Keratinocyte (primary cell): Measurements from ENCODE around the gene HOXC12. TPM values are rescaled to one million over a fixed set of nuclear protein-coding genes. Genes with fewer than 3 reads are reported as not detected.

Experiments used
- DNase-seq: peaks from one replicate; pipeline ENCODE4 v3.0.0-alpha.2; 2011; ENCODE audit warnings: low read depth, missing footprints, low spot score
- FAIRE-seq: peaks from 2 replicates; lab custom pipeline; 2011; peaks lifted over from hg19 to GRCh38; lab: Jason Lieb, UNC
- H2AFZ ChIP-seq: 2 replicates; pipeline ENCODE4 v1.6.0; 2012; ENCODE audit warnings: low read length, control low read depth, inconsistent platforms; ENCODE audit not compliant: control insufficient read depth
- H3K27ac ChIP-seq: 2 replicates; pipeline ENCODE4 v1.5.1; 2011; ENCODE audit warnings: low read length; ENCODE audit not compliant: control insufficient read depth, insufficient read depth
- H3K27me3 ChIP-seq: 3 replicates; pipeline ENCODE4 v1.6.0; 2011; ENCODE audit warnings: low read length; ENCODE audit not compliant: control insufficient read depth, insufficient read depth; ENCODE audit errors: extremely low read depth
- H3K36me3 ChIP-seq, 2 experiments: 2 replicates in 1 of 2; 3 replicates in 1 of 2; pipeline ENCODE4 v1.5.1; 2011; ENCODE audit warnings: low read length in 2 of 2, mild to moderate bottlenecking in 1 of 2; ENCODE audit not compliant: control insufficient read depth in 2 of 2, insufficient read depth in 2 of 2; ENCODE audit errors: extremely low read depth in 1 of 2
- H3K4me1 ChIP-seq: 3 replicates; pipeline ENCODE4 v1.5.1; 2011; ENCODE audit warnings: low read length; ENCODE audit not compliant: control insufficient read depth, insufficient read depth; ENCODE audit errors: extremely low read depth
- H3K4me2 ChIP-seq: 3 replicates; pipeline ENCODE4 v1.6.0; 2011; ENCODE audit warnings: low read depth, low read length; ENCODE audit not compliant: control insufficient read depth, insufficient read depth; ENCODE audit errors: extremely low read depth
- H3K4me3 ChIP-seq, 3 experiments: fragments of 200-600 bp in 1 of 3; sonication (generic) in 1 of 3; 2 replicates in 2 of 3; 3 replicates in 1 of 3; pipeline ENCODE4 v1.5.1; 2011 to 2016; ENCODE audit warnings: low read length in 3 of 3, mild to moderate bottlenecking in 3 of 3, control low read depth in 2 of 3, inconsistent platforms in 1 of 3, low read depth in 1 of 3, mixed read lengths in 1 of 3, mixed run types in 1 of 3, moderate library complexity in 1 of 3; ENCODE audit not compliant: control insufficient read depth in 2 of 3, insufficient read depth in 2 of 3; ENCODE audit errors: extremely low read depth in 1 of 3
- H3K79me2 ChIP-seq: 2 replicates; pipeline ENCODE4 v1.6.0; 2012; ENCODE audit warnings: low read length; ENCODE audit not compliant: control insufficient read depth, insufficient read depth
- H3K9ac ChIP-seq: 3 replicates; pipeline ENCODE4 v1.6.0; 2011; ENCODE audit warnings: low read length; ENCODE audit not compliant: control insufficient read depth, insufficient read depth; ENCODE audit errors: extremely low read depth
- H3K9me1 ChIP-seq: 3 replicates; pipeline ENCODE4 v1.6.0; 2011; ENCODE audit warnings: low read length; ENCODE audit not compliant: control insufficient read depth, insufficient read depth; ENCODE audit errors: extremely low read depth
- H3K9me3 ChIP-seq: 2 replicates; pipeline ENCODE4 v1.5.1; 2012; ENCODE audit warnings: low read depth, low read length; ENCODE audit not compliant: control insufficient read depth
- H4K20me1 ChIP-seq: 3 replicates; pipeline ENCODE4 v1.6.0; 2011; ENCODE audit warnings: low read length; ENCODE audit not compliant: control insufficient read depth, insufficient read depth; ENCODE audit errors: extremely low read depth
- EZH2 ChIP-seq: IDR thresholded peaks from one replicate; pipeline ENCODE4 v1.6.1; 2012; ENCODE audit warnings: inconsistent platforms, mild to moderate bottlenecking, low read length, moderate library complexity
- dilution Hi-C: fragments of 300-500 bp; cut with MboI; formaldehyde crosslinking; loops from one replicate; pipeline ENCODE4 v1.7.0; 2020; ENCODE audit warnings: low sequenced_read_pairs; ENCODE audit not compliant: extremely low pct_ligation_motif_present
- polyA plus RNA-seq, 5 experiments: library from polyadenylated mRNA; depleted of rRNA in 3 of 5; stranded (reverse) in 3 of 5; stranded (forward) in 1 of 5; unstranded in 1 of 5; fragments of >200 nt; gene quantifications; 1 replicate in 1 of 5; 2 replicates in 3 of 5; 3 replicates in 1 of 5; pipeline versions ENCODE4 v1.2.1 to v1.2.3, GENCODE V29; 2011 to 2012; ENCODE audit warnings: missing spikeins in 2 of 5, low read depth in 1 of 5, low replicate concordance in 1 of 5
- TF ChIP-seq, protein P1 (sequence below), 3 experiments: IDR thresholded peaks in 1 of 3; conservative IDR thresholded peaks in 1 of 3; optimal IDR thresholded peaks in 1 of 3; 2 replicates in 2 of 3; 3 replicates in 1 of 3; pipeline versions ENCODE3 to v1.5.1; 2011; ENCODE audit warnings: low read length in 3 of 3, mild to moderate bottlenecking in 3 of 3, moderate library complexity in 2 of 3, control low read depth in 1 of 3, inconsistent platforms in 1 of 3; ENCODE audit not compliant: insufficient read depth in 2 of 3; ENCODE audit errors: extremely low read depth in 1 of 3

Gene HOXC12
- polyA plus RNA-seq, 1 donor (not counting 4 experiments of a cell fraction or from before 2014, with no cell fraction given) = 0.47 TPM

DNA sequence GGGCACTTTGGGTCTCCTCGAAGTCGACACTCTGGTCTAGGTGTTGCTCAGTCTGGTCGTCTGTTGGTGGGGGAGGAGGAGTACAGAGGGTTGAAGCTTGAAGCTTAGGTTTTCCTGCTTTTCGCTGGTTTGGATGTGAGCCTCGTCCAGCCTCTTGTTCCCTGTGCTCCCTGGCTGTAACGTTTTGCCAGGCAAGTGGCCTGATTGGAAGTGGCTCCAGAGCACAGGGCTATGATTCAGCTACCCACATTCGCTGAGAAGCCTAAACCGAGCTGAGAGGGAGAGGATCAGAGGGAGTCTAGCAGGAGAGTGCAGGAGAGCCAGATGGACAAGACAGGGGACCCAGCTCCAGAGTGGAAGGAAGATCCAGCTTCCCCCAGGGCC, 36.4 kb downstream of the HOXC12 start:
- peaks cover 0 to 2% of the 10 kb centered on the region in 2 experiments for H3K36me3 ChIP-seq
- H3K9ac ChIP-seq = no peak overlapping the region
- no peaks in the 10 kb centered on the region for H4K20me1 ChIP-seq
- DNase-seq (no peak), FAIRE-seq (no peak)
- peaks cover 97% of the 10 kb centered on the region for H3K79me2 ChIP-seq
- TF ChIP-seq, protein P1, sequence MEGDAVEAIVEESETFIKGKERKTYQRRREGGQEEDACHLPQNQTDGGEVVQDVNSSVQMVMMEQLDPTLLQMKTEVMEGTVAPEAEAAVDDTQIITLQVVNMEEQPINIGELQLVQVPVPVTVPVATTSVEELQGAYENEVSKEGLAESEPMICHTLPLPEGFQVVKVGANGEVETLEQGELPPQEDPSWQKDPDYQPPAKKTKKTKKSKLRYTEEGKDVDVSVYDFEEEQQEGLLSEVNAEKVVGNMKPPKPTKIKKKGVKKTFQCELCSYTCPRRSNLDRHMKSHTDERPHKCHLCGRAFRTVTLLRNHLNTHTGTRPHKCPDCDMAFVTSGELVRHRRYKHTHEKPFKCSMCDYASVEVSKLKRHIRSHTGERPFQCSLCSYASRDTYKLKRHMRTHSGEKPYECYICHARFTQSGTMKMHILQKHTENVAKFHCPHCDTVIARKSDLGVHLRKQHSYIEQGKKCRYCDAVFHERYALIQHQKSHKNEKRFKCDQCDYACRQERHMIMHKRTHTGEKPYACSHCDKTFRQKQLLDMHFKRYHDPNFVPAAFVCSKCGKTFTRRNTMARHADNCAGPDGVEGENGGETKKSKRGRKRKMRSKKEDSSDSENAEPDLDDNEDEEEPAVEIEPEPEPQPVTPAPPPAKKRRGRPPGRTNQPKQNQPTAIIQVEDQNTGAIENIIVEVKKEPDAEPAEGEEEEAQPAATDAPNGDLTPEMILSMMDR (optimal IDR thresholded peaks at IDR 0.05 in 1 of 3, IDR thresholded peaks at IDR 0.05 in 1 of 3, conservative IDR thresholded peaks at IDR 0.05 in 1 of 3; ENCODE audit: extremely low read depth in 1 of 3, insufficient read depth in 2 of 3, low read length in 3 of 3) = no peak
- no peak for TF ChIP-seq EZH2
- no peak overlapping the region for H3K4me3 ChIP-seq
- dilution Hi-C loops = no loop called here
- H2AFZ ChIP-seq = no peak overlapping the region
- peak overlapping the region; percentile 12 for H3K4me2 ChIP-seq
- no peaks in the 10 kb centered on the region for H3K9me3 ChIP-seq
- H3K27ac ChIP-seq = no peak overlapping the region
- no peaks in the 10 kb centered on the region for H3K27me3 ChIP-seq
- no peaks in the 10 kb centered on the region for H3K9me1 ChIP-seq
- H3K4me1 ChIP-seq = peaks cover 35% of the 10 kb centered on the region

DNA sequence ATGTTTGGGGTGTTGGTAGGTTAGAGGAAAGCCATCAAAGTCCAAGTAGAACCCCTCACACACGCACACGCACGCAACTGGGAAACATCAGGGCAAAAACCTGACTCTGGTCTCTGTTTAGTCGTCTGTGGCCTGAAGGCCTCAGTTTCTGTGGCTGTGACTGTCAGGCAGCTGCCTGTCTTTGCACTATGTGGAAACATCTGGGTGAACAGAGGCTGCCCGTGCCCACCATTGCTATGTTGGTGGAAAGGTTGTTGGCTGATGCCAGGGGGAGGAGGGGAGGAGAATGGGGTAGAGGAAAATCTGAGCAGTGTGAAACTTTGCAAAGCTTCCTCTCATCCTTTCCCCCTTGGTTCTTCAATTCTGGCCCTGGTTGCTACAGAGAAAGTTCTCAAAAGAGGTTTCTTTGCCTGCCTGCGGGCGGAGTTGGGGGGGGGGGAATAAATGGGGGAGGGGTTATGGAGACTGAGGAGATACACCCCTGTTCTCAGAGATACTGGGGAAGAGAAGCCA, 37.7 kb downstream of the HOXC12 start:
- H3K4me2 ChIP-seq = no peak overlapping the region
- H3K9me3 ChIP-seq = no peaks in the 10 kb centered on the region
- no peaks in the 10 kb centered on the region for H4K20me1 ChIP-seq
- peaks cover 97% of the 10 kb centered on the region for H3K79me2 ChIP-seq
- no peak overlapping the region for H3K27ac ChIP-seq
- H3K36me3 ChIP-seq = peaks cover 0 to 2% of the 10 kb centered on the region in 2 experiments
- no peak overlapping the region for H3K9ac ChIP-seq
- FAIRE-seq = no peak
- DNase-seq = no peak
- H3K4me1 ChIP-seq = peaks cover 35% of the 10 kb centered on the region
- H3K27me3 ChIP-seq = no peaks in the 10 kb centered on the region
- no peak overlapping the region for H3K4me3 ChIP-seq
- dilution Hi-C loops = no loop called here
- H2AFZ ChIP-seq = no peak overlapping the region
- no peaks in the 10 kb centered on the region for H3K9me1 ChIP-seq
- TF ChIP-seq, protein P1 (optimal IDR thresholded peaks at IDR 0.05 in 1 of 3, IDR thresholded peaks at IDR 0.05 in 1 of 3, conservative IDR thresholded peaks at IDR 0.05 in 1 of 3; ENCODE audit: extremely low read depth in 1 of 3, insufficient read depth in 2 of 3, low read length in 3 of 3) = no peak
- no peak for TF ChIP-seq EZH2
